Measurements from ENCODE around the gene NFAT5.

The NFAT5 gene

GRCh38 chr16:69693916-69694315, 128.2 kb downstream of the NFAT5 start:
- H3K4me3 ChIP-seq (ENCODE audit: low read depth, low read length): no peak overlapping the region
- TF ChIP-seq, protein P1, sequence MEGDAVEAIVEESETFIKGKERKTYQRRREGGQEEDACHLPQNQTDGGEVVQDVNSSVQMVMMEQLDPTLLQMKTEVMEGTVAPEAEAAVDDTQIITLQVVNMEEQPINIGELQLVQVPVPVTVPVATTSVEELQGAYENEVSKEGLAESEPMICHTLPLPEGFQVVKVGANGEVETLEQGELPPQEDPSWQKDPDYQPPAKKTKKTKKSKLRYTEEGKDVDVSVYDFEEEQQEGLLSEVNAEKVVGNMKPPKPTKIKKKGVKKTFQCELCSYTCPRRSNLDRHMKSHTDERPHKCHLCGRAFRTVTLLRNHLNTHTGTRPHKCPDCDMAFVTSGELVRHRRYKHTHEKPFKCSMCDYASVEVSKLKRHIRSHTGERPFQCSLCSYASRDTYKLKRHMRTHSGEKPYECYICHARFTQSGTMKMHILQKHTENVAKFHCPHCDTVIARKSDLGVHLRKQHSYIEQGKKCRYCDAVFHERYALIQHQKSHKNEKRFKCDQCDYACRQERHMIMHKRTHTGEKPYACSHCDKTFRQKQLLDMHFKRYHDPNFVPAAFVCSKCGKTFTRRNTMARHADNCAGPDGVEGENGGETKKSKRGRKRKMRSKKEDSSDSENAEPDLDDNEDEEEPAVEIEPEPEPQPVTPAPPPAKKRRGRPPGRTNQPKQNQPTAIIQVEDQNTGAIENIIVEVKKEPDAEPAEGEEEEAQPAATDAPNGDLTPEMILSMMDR (IDR thresholded peaks at IDR 0.05; ENCODE audit: low read depth, low read length, missing control alignments): no peak
- DNase-seq (ENCODE audit: low read depth): no peak

DNA sequence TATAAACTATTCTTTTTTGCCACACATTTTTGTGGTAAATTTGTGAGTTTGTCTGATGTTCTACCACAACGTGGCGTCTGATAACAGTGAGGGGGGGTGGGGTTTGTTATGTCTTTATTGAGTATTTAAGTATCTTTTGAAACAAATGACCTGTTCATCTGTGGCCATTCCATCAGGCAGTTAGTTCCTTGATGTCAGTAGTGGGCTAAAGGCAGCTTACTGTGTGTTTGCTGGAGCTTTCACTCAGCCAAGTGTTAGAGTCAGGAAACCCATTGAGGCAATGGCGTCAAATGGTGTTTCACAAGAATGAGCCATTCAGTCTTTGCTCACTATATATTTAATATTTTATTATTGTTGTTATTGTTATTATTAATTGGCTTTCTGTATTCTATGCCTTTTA, 132.6 kb downstream of the NFAT5 start:
- TF ChIP-seq, protein P1 (IDR thresholded peaks at IDR 0.05; ENCODE audit: low read depth, low read length, missing control alignments): no peak
- no peak overlapping the region for H3K4me3 ChIP-seq (ENCODE audit: low read depth, low read length)
- no peak for DNase-seq (ENCODE audit: low read depth)

GRCh38 chr16:69699915-69700314, 134.1 kb downstream of the NFAT5 start:
- no peak overlapping the region for H3K4me3 ChIP-seq (ENCODE audit: low read depth, low read length)
- TF ChIP-seq, protein P1 (IDR thresholded peaks at IDR 0.05; ENCODE audit: low read depth, low read length, missing control alignments): no peak
- no peak for DNase-seq (ENCODE audit: low read depth)

DNA sequence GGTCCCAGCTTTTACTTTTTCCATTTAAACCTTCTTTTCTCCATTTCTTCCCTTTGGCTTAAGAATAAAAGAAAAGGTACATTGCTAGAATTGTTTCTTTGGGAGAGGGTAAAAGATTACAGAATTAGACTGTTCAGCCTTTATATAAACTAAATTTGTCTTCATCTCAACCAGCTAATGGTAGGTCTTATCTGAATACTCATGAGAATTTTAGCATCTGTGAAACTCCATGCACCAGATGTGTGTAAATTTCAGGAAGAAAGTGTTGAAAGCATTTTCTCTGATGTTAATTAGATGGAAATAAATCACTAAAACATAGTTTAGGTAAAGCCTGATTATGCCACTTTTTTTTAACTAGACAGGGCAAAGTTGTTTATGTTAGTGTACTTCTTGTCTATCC, 135.7 kb downstream of the NFAT5 start:
- no peak overlapping the region for H3K4me3 ChIP-seq (ENCODE audit: low read depth, low read length)
- no peak for DNase-seq (ENCODE audit: low read depth)
- TF ChIP-seq, protein P1 (IDR thresholded peaks at IDR 0.05; ENCODE audit: low read depth, low read length, missing control alignments): no peak

GRCh38 chr16:69701866-69702265, 136.1 kb downstream of the NFAT5 start:
- H3K4me3 ChIP-seq (ENCODE audit: low read depth, low read length): no peak overlapping the region
- DNase-seq (ENCODE audit: low read depth): no peak
- TF ChIP-seq, protein P1 (IDR thresholded peaks at IDR 0.05; ENCODE audit: low read depth, low read length, missing control alignments): no peak

DNA sequence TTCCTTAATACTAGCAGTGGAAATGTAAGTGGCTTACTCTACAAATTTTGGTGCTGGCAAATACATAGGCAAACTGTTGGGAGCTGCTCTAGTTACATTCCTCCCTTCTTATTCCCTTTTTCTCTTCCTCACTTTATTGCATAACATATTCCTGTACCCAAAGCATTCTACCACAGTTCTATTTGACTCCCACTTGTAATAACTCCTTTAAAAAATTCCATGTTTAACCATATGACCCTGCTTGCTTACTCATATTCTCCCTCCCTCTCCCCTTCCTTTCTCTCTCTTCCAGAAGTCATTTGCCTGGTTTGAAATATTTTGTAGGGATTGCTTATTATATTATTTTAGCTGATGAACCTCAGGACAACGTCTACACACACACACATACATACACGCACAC, 137.9 kb downstream of the NFAT5 start:
- TF ChIP-seq, protein P1 (IDR thresholded peaks at IDR 0.05; ENCODE audit: low read depth, low read length, missing control alignments): no peak
- H3K4me3 ChIP-seq (ENCODE audit: low read depth, low read length): no peak overlapping the region
- no peak for DNase-seq (ENCODE audit: low read depth)

- no peak overlapping the region for H3K4me3 ChIP-seq (ENCODE audit: low read depth, low read length)
- no peak for DNase-seq (ENCODE audit: low read depth)
- TF ChIP-seq, protein P1 (IDR thresholded peaks at IDR 0.05; ENCODE audit: low read depth, low read length, missing control alignments): no peak
Measured at GRCh38 chr16:69706256-69706974, 140.6 kb downstream of the NFAT5 start.

Data from GM12864 (cell line).